ENCODE measurements around the gene MXRA8.

- no peak for TF ChIP-seq CTCF (IDR thresholded peaks at IDR 0.05)
- TF ChIP-seq POLR2AphosphoS5 (IDR thresholded peaks at IDR 0.05), result peak in 2 of 3 donors; percentile 53 to 67
- no peak for TF ChIP-seq POLR2A (IDR thresholded peaks at IDR 0.05)
Measured at GRCh38 chr1:1318131-1318652, 40.2 kb downstream of the MXRA8 start.
